Body of pancreas (tissue), 4 donors: ENCODE measurements around the gene NYNRIN.
"Not testable (repeated sequence)": the region's sequence is repeated elsewhere in the genome, so short reads cannot be mapped to it uniquely, and the experiment has no call there.

Experiments used
- POLR2A ChIP-seq, 3 donors: fragments of 450-650 bp; IDR thresholded peaks; one replicate each; pipeline ENCODE4 v1.6.1; 2016; ENCODE audit warnings: antibody characterized with exemption in 3 of 3, mild to moderate bottlenecking in 2 of 3
- TF ChIP-seq, protein P1 (sequence below), 7 experiments: fragments of 450-650 bp in 4 of 7; fragments of 200-600 bp in 3 of 7; sonication (generic) in 3 of 7; IDR thresholded peaks; one replicate each; pipeline ENCODE4 v1.5.1; 2016 to 2019; ENCODE audit warnings: antibody characterized with exemption in 7 of 7

GRCh38 chr14:24354482-24354825 is 44.3 kb upstream of the NYNRIN start:
- TF ChIP-seq, protein P1, sequence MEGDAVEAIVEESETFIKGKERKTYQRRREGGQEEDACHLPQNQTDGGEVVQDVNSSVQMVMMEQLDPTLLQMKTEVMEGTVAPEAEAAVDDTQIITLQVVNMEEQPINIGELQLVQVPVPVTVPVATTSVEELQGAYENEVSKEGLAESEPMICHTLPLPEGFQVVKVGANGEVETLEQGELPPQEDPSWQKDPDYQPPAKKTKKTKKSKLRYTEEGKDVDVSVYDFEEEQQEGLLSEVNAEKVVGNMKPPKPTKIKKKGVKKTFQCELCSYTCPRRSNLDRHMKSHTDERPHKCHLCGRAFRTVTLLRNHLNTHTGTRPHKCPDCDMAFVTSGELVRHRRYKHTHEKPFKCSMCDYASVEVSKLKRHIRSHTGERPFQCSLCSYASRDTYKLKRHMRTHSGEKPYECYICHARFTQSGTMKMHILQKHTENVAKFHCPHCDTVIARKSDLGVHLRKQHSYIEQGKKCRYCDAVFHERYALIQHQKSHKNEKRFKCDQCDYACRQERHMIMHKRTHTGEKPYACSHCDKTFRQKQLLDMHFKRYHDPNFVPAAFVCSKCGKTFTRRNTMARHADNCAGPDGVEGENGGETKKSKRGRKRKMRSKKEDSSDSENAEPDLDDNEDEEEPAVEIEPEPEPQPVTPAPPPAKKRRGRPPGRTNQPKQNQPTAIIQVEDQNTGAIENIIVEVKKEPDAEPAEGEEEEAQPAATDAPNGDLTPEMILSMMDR (IDR thresholded peaks at IDR 0.05): not testable (repeated sequence)
- not testable (repeated sequence) for TF ChIP-seq POLR2A (IDR thresholded peaks at IDR 0.05)
